Measurements from ENCODE around the gene SH3RF2.
"Not testable (repeated sequence)": the region's sequence is repeated elsewhere in the genome, so short reads cannot be mapped to it uniquely, and the experiment has no call there.

The SH3RF2 gene

GRCh38 chr5:146088098-146088497 lies 151.7 kb downstream of the SH3RF2 start:
- FAIRE-seq = no peak

GRCh38 chr5:146089287-146089686 lies 152.9 kb downstream of the SH3RF2 start:
- no peak for FAIRE-seq

GRCh38 chr5:146091881-146092280 lies 155.5 kb downstream of the SH3RF2 start:
- no peak for FAIRE-seq

- no peak for FAIRE-seq
Measured at GRCh38 chr5:146098047-146098446, 161.7 kb downstream of the SH3RF2 start.

- FAIRE-seq = no peak
Measured at GRCh38 chr5:146101646-146102045, 165.3 kb downstream of the SH3RF2 start.

- FAIRE-seq = no peak
Measured at GRCh38 chr5:146103594-146103993, 167.2 kb downstream of the SH3RF2 start.

- no peak for FAIRE-seq
Measured at GRCh38 chr5:146105477-146105876, 169.1 kb downstream of the SH3RF2 start, which contains the start of gene PLAC8L1. Gene PLAC8L1 (minus strand): TSS chr5:146105577. CDS start chr5:146104311, 1,266 bp downstream.

- FAIRE-seq = no peak
Measured at GRCh38 chr5:146107901-146108300, 171.5 kb downstream of the SH3RF2 start.

- FAIRE-seq = not testable (repeated sequence)
Measured at GRCh38 chr5:146108870-146109269, 172.5 kb downstream of the SH3RF2 start.

GRCh38 chr5:146109379-146109778 lies 173.0 kb downstream of the SH3RF2 start:
- FAIRE-seq = no peak

- FAIRE-seq = no peak
Measured at GRCh38 chr5:146111409-146111808, 175.0 kb downstream of the SH3RF2 start.

- no peak for FAIRE-seq
Measured at GRCh38 chr5:146112476-146112875, 176.1 kb downstream of the SH3RF2 start.
